GM23338 (cell line): ENCODE results near the gene EPHA8.

Experiments
- CREB1 ChIP-seq: fragments of 250-450 bp; sonication (Bioruptor Pico); IDR thresholded peaks from 2 replicates; pipeline ENCODE4 v1.5.0; 2020; ENCODE audit warnings: low read depth, mild to moderate bottlenecking, moderate library complexity
- CTCF ChIP-seq, 2 experiments: fragments of 200-600 bp in 1 of 2; sonication (generic) in 1 of 2; conservative IDR thresholded peaks; 2 replicates each; pipeline versions ENCODE4 v1.5.1 to v1.6.1; 2016 to 2017; ENCODE audit warnings: antibody characterized with exemption in 2 of 2, low read depth in 2 of 2, mild to moderate bottlenecking in 2 of 2, moderate library complexity in 1 of 2
- EZH2 ChIP-seq: fragments of 200-600 bp; sonication (generic); IDR thresholded peaks from one replicate; pipeline ENCODE4 v1.8.0; 2017; ENCODE audit warnings: antibody characterized with exemption, mild to moderate bottlenecking, low read depth; ENCODE audit not compliant: unreplicated experiment
- EZH2phosphoT487 ChIP-seq: fragments of 200-600 bp; sonication (generic); IDR thresholded peaks from one replicate; pipeline ENCODE4 v1.8.1; 2018; ENCODE audit warnings: antibody characterized with exemption; ENCODE audit not compliant: unreplicated experiment
- JUNB ChIP-seq: IDR thresholded peaks from one replicate; pipeline ENCODE4 v1.6.1; 2016; ENCODE audit warnings: antibody characterized with exemption; ENCODE audit not compliant: unreplicated experiment
- NANOG ChIP-seq: IDR thresholded peaks from 2 replicates; pipeline ENCODE4 v1.6.1; 2016; ENCODE audit warnings: antibody characterized with exemption, borderline replicate concordance
- POLR2AphosphoS5 ChIP-seq: IDR thresholded peaks from 2 replicates; pipeline ENCODE4 v1.6.1; 2016; ENCODE audit warnings: antibody characterized with exemption, low read depth
- REST ChIP-seq: IDR thresholded peaks from one replicate; pipeline ENCODE4 v1.6.1; 2018; ENCODE audit warnings: antibody characterized with exemption; ENCODE audit not compliant: unreplicated experiment
- STAT1 ChIP-seq: IDR thresholded peaks from one replicate; pipeline ENCODE4 v1.6.1; 2016; ENCODE audit warnings: antibody characterized with exemption; ENCODE audit not compliant: unreplicated experiment
- ZNF114 ChIP-seq: fragments of 250-450 bp; sonication (Bioruptor Pico); IDR thresholded peaks from 2 replicates; pipeline ENCODE4 v1.5.0; 2020; ENCODE audit warnings: mild to moderate bottlenecking, moderate library complexity
- ZNF331 ChIP-seq: fragments of 250-450 bp; sonication (Bioruptor Pico); IDR thresholded peaks from 2 replicates; pipeline ENCODE4 v1.5.0; 2020; ENCODE audit warnings: low read depth, mild to moderate bottlenecking, moderate library complexity
- ZNF462 ChIP-seq: fragments of 250-450 bp; sonication (Bioruptor Pico); IDR thresholded peaks from 2 replicates; pipeline ENCODE4 v1.5.0; 2020; ENCODE audit warnings: mild to moderate bottlenecking, moderate library complexity
- TF ChIP-seq, protein P1 (sequence below): IDR thresholded peaks from 2 replicates; pipeline ENCODE4 v1.6.1; 2016; ENCODE audit warnings: antibody characterized with exemption

DNA sequence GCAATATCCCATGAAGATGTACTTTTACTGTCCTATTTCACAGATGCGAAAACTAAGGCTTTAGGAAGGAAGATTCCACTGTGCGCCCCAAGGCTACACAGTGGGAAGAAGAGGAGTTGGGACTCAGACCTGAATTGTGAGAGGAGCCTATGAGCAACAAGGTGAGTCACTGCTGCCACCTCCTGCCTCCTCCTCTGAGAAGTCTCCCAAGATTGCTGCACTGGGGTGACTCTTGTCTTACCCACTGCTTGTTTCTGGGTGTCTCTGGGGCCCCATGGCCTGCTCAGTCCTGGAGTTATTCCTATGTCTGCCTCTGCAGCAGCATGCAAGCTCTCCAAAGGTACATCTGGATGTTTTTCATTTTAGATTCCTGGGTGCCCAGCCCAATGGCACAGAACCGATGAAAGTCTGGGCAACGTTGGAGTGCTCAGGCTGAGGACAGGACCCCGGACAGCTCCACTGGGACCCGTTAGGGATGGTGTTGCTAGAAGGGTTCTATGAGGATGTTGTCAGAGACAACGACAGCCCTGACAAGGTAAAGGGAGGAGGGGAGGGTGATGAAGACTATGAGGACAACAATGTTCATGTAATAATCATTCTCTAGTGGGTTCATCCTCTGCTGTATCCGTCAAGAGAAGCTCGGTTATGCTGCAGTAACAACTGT, 62.1 kb downstream of the EPHA8 start:
- TF ChIP-seq CTCF (conservative IDR thresholded peaks at IDR 0.05; ENCODE audit: low read depth in 2 of 2): peak in 1 of 2 experiments; percentile 30; a peak in 2 of 4 replicates
- no peak for TF ChIP-seq EZH2
- no peak for TF ChIP-seq CREB1
- TF ChIP-seq POLR2AphosphoS5: no peak
- TF ChIP-seq REST: peak; percentile 85
- no peak for TF ChIP-seq EZH2phosphoT487
- TF ChIP-seq, protein P1, sequence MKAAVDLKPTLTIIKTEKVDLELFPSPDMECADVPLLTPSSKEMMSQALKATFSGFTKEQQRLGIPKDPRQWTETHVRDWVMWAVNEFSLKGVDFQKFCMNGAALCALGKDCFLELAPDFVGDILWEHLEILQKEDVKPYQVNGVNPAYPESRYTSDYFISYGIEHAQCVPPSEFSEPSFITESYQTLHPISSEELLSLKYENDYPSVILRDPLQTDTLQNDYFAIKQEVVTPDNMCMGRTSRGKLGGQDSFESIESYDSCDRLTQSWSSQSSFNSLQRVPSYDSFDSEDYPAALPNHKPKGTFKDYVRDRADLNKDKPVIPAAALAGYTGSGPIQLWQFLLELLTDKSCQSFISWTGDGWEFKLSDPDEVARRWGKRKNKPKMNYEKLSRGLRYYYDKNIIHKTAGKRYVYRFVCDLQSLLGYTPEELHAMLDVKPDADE: no peak
- no peak for TF ChIP-seq JUNB
- TF ChIP-seq ZNF114 (CRISPR knock-in tag): no peak
- no peak for TF ChIP-seq STAT1
- no peak for TF ChIP-seq ZNF331 (CRISPR knock-in tag)
- TF ChIP-seq NANOG: no peak
- no peak for TF ChIP-seq ZNF462
